ENCODE results near the gene EXO1. TPM values are rescaled to one million over a fixed set of nuclear protein-coding genes. Genes with fewer than 3 reads are reported as not detected.

Gene EXO1
- total and polyA plus RNA-seq, 2 donors (not counting 1 experiment from before 2014, with no cell fraction given), result 0.73 to 1.2 TPM

- no peaks in the 10 kb centered on the region for H3K27me3 Mint-ChIP-seq
These were observed 6.3 kb upstream of the EXO1 start for GRCh38 chr1:241841691-241842090.

GRCh38 chr1:241842565-241842964 is 5.4 kb upstream of the EXO1 start:
- ChIA-PET POLR2A (no interaction called here), CTCF (interaction anchor here (1.2 to 1.6 kb wide), 3 partner anchors 11 to 231 kb away, joined by 3 to 7 read pairs (median 4); no protein-coding TSS in a partner anchor)
- Mint-ChIP-seq H3K9me3 (ENCODE audit: insufficient read depth) (no peaks in the 10 kb centered on the region), H3K4me3 (no peak overlapping the region), H3K4me1 (peaks cover 18% of the 10 kb centered on the region), H3K27ac (no peak overlapping the region), H3K27me3 (no peaks in the 10 kb centered on the region)
- Histone ChIP-seq H4K20me1 (ENCODE audit: control insufficient read depth, insufficient read depth, low read length, poor library complexity, severe bottlenecking) (no peaks in the 10 kb centered on the region), H3K9me3 (ENCODE audit: control extremely low read depth in 1 of 3, control insufficient read depth in 2 of 3, insufficient read depth in 1 of 3, low read length in 2 of 3) (no peaks in the 10 kb centered on the region), H3K27ac (ENCODE audit: low read length in 2 of 2) (no peak overlapping the region), H3K4me1 (ENCODE audit: control insufficient read depth in 2 of 2, insufficient read depth in 2 of 2, low read length in 2 of 2) (peaks cover 15 to 25% of the 10 kb centered on the region in 2 donors), H3K4me3 (ENCODE audit: control extremely low read depth in 1 of 5, extremely low read depth in 1 of 5, insufficient read depth in 1 of 5, low read depth in 2 of 5, low read length in 4 of 5) (no peak overlapping the region), H3K36me3 (replicated peaks in 1 of 2; ENCODE audit: control extremely low read depth in 1 of 2, control insufficient read depth in 1 of 2, extremely low read depth in 1 of 2, insufficient read depth in 2 of 2, low read length in 1 of 2) (no peaks in the 10 kb centered on the region), H2AFZ (ENCODE audit: insufficient read depth, low read depth, low read length, poor library complexity, severe bottlenecking) (no peak overlapping the region), H3K4me2 (replicated peaks; ENCODE audit: low read depth, low read length, poor library complexity, severe bottlenecking) (no peak overlapping the region), H3K27me3 (replicated peaks in 1 of 4; ENCODE audit: control extremely low read depth in 1 of 4, control insufficient read depth in 3 of 4, insufficient read depth in 4 of 4, low read length in 3 of 4) (no peaks in the 10 kb centered on the region), H3K9ac (ENCODE audit: low read length) (no peak overlapping the region), H3K79me2 (ENCODE audit: control insufficient read depth, insufficient read depth, low read length) (no peaks in the 10 kb centered on the region)
- no CpG with 5 or more reads among the region's 2 CpGs for WGBS (ENCODE audit: insufficient coverage)
- TF ChIP-seq CTCF (IDR thresholded peaks at IDR 0.05), result no peak
- no peak for TF ChIP-seq EZH2 (IDR thresholded peaks at IDR 0.05; ENCODE audit: borderline replicate concordance, insufficient read depth, low read depth, low read length, poor library complexity, severe bottlenecking)
- intact Hi-C loops (cut with micrococcal nuclease), result loop anchor here (10.0 kb wide), 1 partner anchor 1412 kb away; the partner anchor contains the start of genes CEP170 and SDCCAG8
- DNase-seq (no peak), ATAC-seq (ENCODE audit: low read depth) (no peak)

More at GRCh38 chr1:241841691-241842090, 6.3 kb upstream of the EXO1 start:
- intact Hi-C loops (cut with micrococcal nuclease), result loop anchor here (10.0 kb wide), 1 partner anchor 1413 kb away; the partner anchor contains the start of genes CEP170 and SDCCAG8
- H3K4me1 Mint-ChIP-seq, result peaks cover 14% of the 10 kb centered on the region
- no peak overlapping the region for H3K27ac Mint-ChIP-seq
- H3K4me1 ChIP-seq (ENCODE audit: control insufficient read depth in 2 of 2, insufficient read depth in 2 of 2, low read length in 2 of 2), result peaks cover 11 to 20% of the 10 kb centered on the region in 2 donors
- no peak overlapping the region for H3K9ac ChIP-seq (ENCODE audit: low read length)
- H3K4me3 Mint-ChIP-seq, result no peak overlapping the region
- ATAC-seq (ENCODE audit: low read depth) (no peak), DNase-seq (no peak)
- TF ChIP-seq EZH2 (IDR thresholded peaks at IDR 0.05; ENCODE audit: borderline replicate concordance, insufficient read depth, low read depth, low read length, poor library complexity, severe bottlenecking), result no peak
- TF ChIP-seq CTCF (IDR thresholded peaks at IDR 0.05), result no peak
- H3K4me3 ChIP-seq (ENCODE audit: control extremely low read depth in 1 of 5, extremely low read depth in 1 of 5, insufficient read depth in 1 of 5, low read depth in 2 of 5, low read length in 4 of 5), result no peak overlapping the region
- no peaks in the 10 kb centered on the region for H3K9me3 ChIP-seq (ENCODE audit: control extremely low read depth in 1 of 3, control insufficient read depth in 2 of 3, insufficient read depth in 1 of 3, low read length in 2 of 3)
- H2AFZ ChIP-seq (ENCODE audit: insufficient read depth, low read depth, low read length, poor library complexity, severe bottlenecking), result no peak overlapping the region
- no peaks in the 10 kb centered on the region for H4K20me1 ChIP-seq (ENCODE audit: control insufficient read depth, insufficient read depth, low read length, poor library complexity, severe bottlenecking)
- no peaks in the 10 kb centered on the region for H3K79me2 ChIP-seq (ENCODE audit: control insufficient read depth, insufficient read depth, low read length)
- POLR2A ChIA-PET, result no interaction called here
- H3K36me3 ChIP-seq (replicated peaks in 1 of 2; ENCODE audit: control extremely low read depth in 1 of 2, control insufficient read depth in 1 of 2, extremely low read depth in 1 of 2, insufficient read depth in 2 of 2, low read length in 1 of 2), result no peaks in the 10 kb centered on the region
- no peak overlapping the region for H3K27ac ChIP-seq (ENCODE audit: low read length in 2 of 2)
- no peaks in the 10 kb centered on the region for H3K9me3 Mint-ChIP-seq (ENCODE audit: insufficient read depth)
- WGBS (ENCODE audit: insufficient coverage), result no CpG with 5 or more reads among the region's 3 CpGs
- CTCF ChIA-PET, result interaction anchor here (1.2 to 1.5 kb wide), 2 partner anchors 12 to 154 kb away, joined by 3 to 4 read pairs; no protein-coding TSS in a partner anchor
- H3K4me2 ChIP-seq (replicated peaks; ENCODE audit: low read depth, low read length, poor library complexity, severe bottlenecking), result no peak overlapping the region
- H3K27me3 ChIP-seq (replicated peaks in 1 of 4; ENCODE audit: control extremely low read depth in 1 of 4, control insufficient read depth in 3 of 4, insufficient read depth in 4 of 4, low read length in 3 of 4), result no peaks in the 10 kb centered on the region

Measured in B cell (primary cell).